ENCODE measurements around the gene SLC16A10. TPM values are rescaled to one million over a fixed set of nuclear protein-coding genes. Genes with fewer than 3 reads are reported as not detected.
A peak's percentile ranks its signal among the peaks of the same experiment; 100 is the strongest.

Gene SLC16A10
- total and polyA plus RNA-seq, 2 of the 13 experiments (the other 11 are each of a cell fraction or from before 2014, with no cell fraction given): 8.2 to 20.1 TPM

GRCh38 chr6:111072801-111073360 is 14.4 kb upstream of the SLC16A10 start:
- H3K9ac ChIP-seq (ENCODE audit: insufficient read depth, low read depth, low read length): no peak overlapping the region
- ChIA-PET CTCF (ENCODE audit: low intra/inter-chr PET ratio, low total read pairs) (no interaction called here), POLR2A (no interaction called here)
- no peaks in the 10 kb centered on the region for H3K9me3 ChIP-seq (ENCODE audit: low read length)
- H3K27ac ChIP-seq (ENCODE audit: extremely low read length, insufficient read depth, low read length): no peak overlapping the region
- 19% methylated on average over 2 of the region's 2 CpGs for WGBS (ENCODE audit: low lambda C conversion rate)
- H3K4me1 ChIP-seq (ENCODE audit: insufficient read depth, low read length): peaks cover 15% of the 10 kb centered on the region
- in situ Hi-C loops (cut with HindIII; ENCODE audit: extremely low pct_ligation_motif_present, low pct_unique_long_range_greater_than_20kb): loop anchor here (25.0 kb wide), 1 partner anchor 564 kb away; no protein-coding TSS in a partner anchor
- FAIRE-seq (no peak), ATAC-seq (no peak), DNase-seq (ENCODE audit: low spot score) (no peak)
- peaks cover 2 to 8% of the 10 kb centered on the region in 2 experiments; a peak in 2 of 5 replicates for H3K27me3 ChIP-seq (ENCODE audit: control insufficient read depth in 1 of 2, insufficient read depth in 2 of 2, low read length in 2 of 2)
- intact Hi-C loops (cut with micrococcal nuclease; ENCODE audit: unreplicated experiment): no loop called here
- no peaks in the 10 kb centered on the region for H3K36me3 ChIP-seq (replicated peaks in 1 of 2; ENCODE audit: control insufficient read depth in 1 of 2, insufficient read depth in 2 of 2, low read length in 2 of 2)
- no peaks in the 10 kb centered on the region for H4K20me1 ChIP-seq (ENCODE audit: insufficient read depth, low read length)
- no TSS peak for BruUV-seq (replicated peaks)
- H3K79me2 ChIP-seq (ENCODE audit: insufficient read depth, low read length): no peaks in the 10 kb centered on the region
- no peak overlapping the region for H3K4me2 ChIP-seq (ENCODE audit: low read depth, low read length)
- H3K4me3 ChIP-seq (replicated peaks in 1 of 3; ENCODE audit: insufficient read depth in 1 of 3, low read depth in 2 of 3, low read length in 3 of 3): no peak overlapping the region
- no peak overlapping the region for H2AFZ ChIP-seq (ENCODE audit: low read length)
- no peak for TF ChIP-seq HIC2 (CRISPR knock-in tag; IDR thresholded peaks at IDR 0.05; ENCODE audit: low read depth)
- TF ChIP-seq ATF2 (CRISPR knock-in tag; IDR thresholded peaks at IDR 0.05): no peak
- no peak for TF ChIP-seq RNF219 (CRISPR knock-in tag; IDR thresholded peaks at IDR 0.05)
- no peak for TF ChIP-seq HMGA1 (CRISPR knock-in tag; conservative IDR thresholded peaks at IDR 0.05)
- TF ChIP-seq ZZZ3 (CRISPR knock-in tag; IDR thresholded peaks at IDR 0.05; ENCODE audit: borderline replicate concordance): no peak
- no peak for TF ChIP-seq HDAC1 (CRISPR knock-in tag; IDR thresholded peaks at IDR 0.05)
- TF ChIP-seq SIN3B (IDR thresholded peaks at IDR 0.05; ENCODE audit: low read length): no peak
- no peak for TF ChIP-seq MED8 (CRISPR knock-in tag; IDR thresholded peaks at IDR 0.05; ENCODE audit: insufficient replicate concordance)
- TF ChIP-seq MAFF (IDR thresholded peaks at IDR 0.05; ENCODE audit: low read depth, low read length): 0 out of 2 replicates have a peak, but pooled peaks have one; percentile 33
- no peak for TF ChIP-seq ZNF530 (CRISPR knock-in tag; IDR thresholded peaks at IDR 0.05; ENCODE audit: low read depth)
- TF ChIP-seq ZNF674 (CRISPR knock-in tag; IDR thresholded peaks at IDR 0.05; ENCODE audit: low read depth): no peak
- TF ChIP-seq PATZ1 (CRISPR knock-in tag; IDR thresholded peaks at IDR 0.05): no peak
- peak; percentile 43 to 58; a peak in 3 of 4 replicates for TF ChIP-seq MAFK (conservative IDR thresholded peaks at IDR 0.05 in 1 of 2, IDR thresholded peaks at IDR 0.05 in 1 of 2; ENCODE audit: low read length in 2 of 2)
- TF ChIP-seq, protein P1, sequence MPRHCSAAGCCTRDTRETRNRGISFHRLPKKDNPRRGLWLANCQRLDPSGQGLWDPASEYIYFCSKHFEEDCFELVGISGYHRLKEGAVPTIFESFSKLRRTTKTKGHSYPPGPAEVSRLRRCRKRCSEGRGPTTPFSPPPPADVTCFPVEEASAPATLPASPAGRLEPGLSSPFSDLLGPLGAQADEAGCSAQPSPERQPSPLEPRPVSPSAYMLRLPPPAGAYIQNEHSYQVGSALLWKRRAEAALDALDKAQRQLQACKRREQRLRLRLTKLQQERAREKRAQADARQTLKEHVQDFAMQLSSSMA (CRISPR knock-in tag; IDR thresholded peaks at IDR 0.05): no peak
- TF ChIP-seq FOXK1 (CRISPR knock-in tag; IDR thresholded peaks at IDR 0.05; ENCODE audit: borderline replicate concordance, low read depth): no peak
